Nucleus accumbens (tissue), 56 donors: ENCODE results near the gene PTEN.

Experiments used
- DNase-seq, 56 donors: peaks; one replicate each; lab custom pipeline; 2025; lab: John Stamatoyannopoulos, UW

Gene PTEN

GRCh38 chr10:87915406-87915805 lies 52.0 kb downstream of the PTEN start:
- DNase-seq, result no peak

- DNase-seq, result no peak
These were observed 52.6 kb downstream of the PTEN start for GRCh38 chr10:87915989-87916388.

GRCh38 chr10:87916515-87916914 lies 53.1 kb downstream of the PTEN start:
- DNase-seq, result no peak

- DNase-seq, result no peak
These were observed 54.9 kb downstream of the PTEN start for GRCh38 chr10:87918254-87918859.

- no peak for DNase-seq
These were observed 57.1 kb downstream of the PTEN start for GRCh38 chr10:87920538-87920937.

GRCh38 chr10:87921931-87922688 lies 58.7 kb downstream of the PTEN start:
- DNase-seq, result no peak

- DNase-seq, result no peak
These were observed 59.8 kb downstream of the PTEN start for GRCh38 chr10:87923233-87923632.

- no peak for DNase-seq
These were observed 62.1 kb downstream of the PTEN start for GRCh38 chr10:87925570-87925969.

GRCh38 chr10:87927091-87927490 lies 63.7 kb downstream of the PTEN start:
- no peak for DNase-seq

- DNase-seq, result no peak
These were observed 65.6 kb downstream of the PTEN start for GRCh38 chr10:87928996-87929395.

GRCh38 chr10:87930141-87930540 lies 66.7 kb downstream of the PTEN start:
- DNase-seq, result no peak

GRCh38 chr10:87930934-87931835 lies 67.8 kb downstream of the PTEN start:
- no peak for DNase-seq

GRCh38 chr10:87931836-87932230 lies 68.4 kb downstream of the PTEN start:
- DNase-seq, result no peak

GRCh38 chr10:87935290-87936141 lies 72.1 kb downstream of the PTEN start:
- DNase-seq, result no peak

- no peak for DNase-seq
These were observed 76.8 kb downstream of the PTEN start for GRCh38 chr10:87940210-87940609.

GRCh38 chr10:87942884-87943527 lies 79.6 kb downstream of the PTEN start:
- DNase-seq, result no peak

GRCh38 chr10:87945984-87946383 lies 82.6 kb downstream of the PTEN start:
- no peak for DNase-seq

GRCh38 chr10:87952612-87953011 lies 89.2 kb downstream of the PTEN start:
- DNase-seq, result no peak

GRCh38 chr10:87956055-87956454 lies 92.6 kb downstream of the PTEN start:
- no peak for DNase-seq

- DNase-seq, result no peak
These were observed 94.3 kb downstream of the PTEN start for GRCh38 chr10:87957702-87958101.
